Gastroesophageal sphincter (tissue), 4 donors: ENCODE results near the gene COL26A1. TPM values are rescaled to one million over a fixed set of nuclear protein-coding genes. Genes with fewer than 3 reads are reported as not detected.

ENCODE experiments used
- ATAC-seq: fragments of 150-250 bp; one replicate; pipeline ENCODE4 v1.9.1; 2016; ENCODE audit warnings: mild to moderate bottlenecking, moderate library complexity
- H3K27ac ChIP-seq, 4 donors: fragments of 200-600 bp; sonication (generic) in 3 of 4; 1 replicate in 3 of 4; 2 replicates in 1 of 4; pipeline ENCODE4 v1.5.1; 2016 to 2019
- H3K27me3 ChIP-seq: fragments of 200-600 bp; sonication (generic); one replicate; pipeline ENCODE4 v1.5.1; 2019
- H3K36me3 ChIP-seq, 2 donors: fragments of 200-600 bp; sonication (generic); one replicate each; pipeline ENCODE4 v1.5.1; 2019; ENCODE audit warnings: control low read depth in 1 of 2
- H3K4me1 ChIP-seq, 3 donors: fragments of 200-600 bp; sonication (generic); 1 replicate in 2 of 3; 2 replicates in 1 of 3; pipeline ENCODE4 v1.5.1; 2016 to 2019; ENCODE audit warnings: control low read depth in 2 of 3
- H3K4me3 ChIP-seq, 2 donors: fragments of 200-600 bp; sonication (generic); one replicate each; pipeline ENCODE4 v1.5.1; 2019; ENCODE audit warnings: mild to moderate bottlenecking in 1 of 2, moderate library complexity in 1 of 2
- H3K9me3 ChIP-seq, 3 donors: fragments of 200-600 bp; sonication (generic); one replicate each; pipeline ENCODE4 v1.5.1; 2017 to 2019; ENCODE audit warnings: control low read depth in 2 of 3
- EP300 ChIP-seq: sonication (generic); formaldehyde crosslinking; IDR thresholded peaks from one replicate; pipeline ENCODE4 v1.6.1; 2017; ENCODE audit warnings: antibody characterized with exemption, mild to moderate bottlenecking
- POLR2A ChIP-seq, 2 donors: fragments of 450-650 bp; IDR thresholded peaks; one replicate each; pipeline ENCODE4 v1.6.1; 2017; ENCODE audit warnings: antibody characterized with exemption in 2 of 2, mild to moderate bottlenecking in 2 of 2, moderate library complexity in 1 of 2
- POLR2AphosphoS5 ChIP-seq: sonication (generic); formaldehyde crosslinking; IDR thresholded peaks from one replicate; pipeline ENCODE4 v1.6.1; 2017; ENCODE audit warnings: antibody characterized with exemption
- WGBS, 2 donors: methylation state at CpG; one replicate each; pipeline ENCODE4 v1.1.5; 2018; ENCODE audit warnings: low coverage in 1 of 2; 5-methylcytosine and 5-hydroxymethylcytosine counted together
- total RNA-seq, 4 donors: library from RNA; depleted of rRNA; stranded (reverse); fragments of >200 nt; gene quantifications; one replicate each; pipeline ENCODE4 v1.1.0, GENCODE V29; 2016
- TF ChIP-seq, protein P1 (sequence below), 4 experiments: fragments of 200-600 bp in 2 of 4; fragments of 450-650 bp in 2 of 4; sonication (generic) in 1 of 4; IDR thresholded peaks; one replicate each; pipeline ENCODE4 v1.5.1; 2017 to 2019; ENCODE audit warnings: antibody characterized with exemption in 4 of 4, mild to moderate bottlenecking in 2 of 4, moderate library complexity in 2 of 4

The COL26A1 gene
- total RNA-seq, 4 donors from 2014 or later: not detected

- H3K9me3 ChIP-seq: peaks cover 0 to 17% (median 0%) of the 10 kb centered on the region in 3 donors
- WGBS, 2 donors: 41 to 67% methylated on average over 7 to 8 of the region's 13 CpGs
- no peak for ATAC-seq
- no peak overlapping the region for H3K4me3 ChIP-seq
- H3K36me3 ChIP-seq: no peaks in the 10 kb centered on the region
- peaks cover 0 to 6% (median 0%) of the 10 kb centered on the region in 3 donors for H3K4me1 ChIP-seq
- TF ChIP-seq EP300 (no peak), POLR2AphosphoS5 (no peak), POLR2A (IDR thresholded peaks at IDR 0.05) (no peak)
- TF ChIP-seq, protein P1, sequence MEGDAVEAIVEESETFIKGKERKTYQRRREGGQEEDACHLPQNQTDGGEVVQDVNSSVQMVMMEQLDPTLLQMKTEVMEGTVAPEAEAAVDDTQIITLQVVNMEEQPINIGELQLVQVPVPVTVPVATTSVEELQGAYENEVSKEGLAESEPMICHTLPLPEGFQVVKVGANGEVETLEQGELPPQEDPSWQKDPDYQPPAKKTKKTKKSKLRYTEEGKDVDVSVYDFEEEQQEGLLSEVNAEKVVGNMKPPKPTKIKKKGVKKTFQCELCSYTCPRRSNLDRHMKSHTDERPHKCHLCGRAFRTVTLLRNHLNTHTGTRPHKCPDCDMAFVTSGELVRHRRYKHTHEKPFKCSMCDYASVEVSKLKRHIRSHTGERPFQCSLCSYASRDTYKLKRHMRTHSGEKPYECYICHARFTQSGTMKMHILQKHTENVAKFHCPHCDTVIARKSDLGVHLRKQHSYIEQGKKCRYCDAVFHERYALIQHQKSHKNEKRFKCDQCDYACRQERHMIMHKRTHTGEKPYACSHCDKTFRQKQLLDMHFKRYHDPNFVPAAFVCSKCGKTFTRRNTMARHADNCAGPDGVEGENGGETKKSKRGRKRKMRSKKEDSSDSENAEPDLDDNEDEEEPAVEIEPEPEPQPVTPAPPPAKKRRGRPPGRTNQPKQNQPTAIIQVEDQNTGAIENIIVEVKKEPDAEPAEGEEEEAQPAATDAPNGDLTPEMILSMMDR (IDR thresholded peaks at IDR 0.05): no peak
- H3K27ac ChIP-seq: no peak overlapping the region
- H3K27me3 ChIP-seq: peaks cover 16% of the 10 kb centered on the region
Observed at GRCh38 chr7:101378751-101379174, 16.1 kb downstream of the COL26A1 start.

GRCh38 chr7:101379302-101379701 is 16.6 kb downstream of the COL26A1 start:
- no peak overlapping the region for H3K4me3 ChIP-seq
- H3K36me3 ChIP-seq: no peaks in the 10 kb centered on the region
- peaks cover 0 to under 1% (median 0%) of the 10 kb centered on the region in 3 donors for H3K4me1 ChIP-seq
- peaks cover 18% of the 10 kb centered on the region for H3K27me3 ChIP-seq
- peaks cover 0 to 17% (median 0%) of the 10 kb centered on the region in 3 donors for H3K9me3 ChIP-seq
- 100% methylated on average over 1 of the region's 4 CpGs; no CpG with 5 or more reads in 1 of the 2 donors for WGBS, 2 donors
- TF ChIP-seq POLR2A (IDR thresholded peaks at IDR 0.05) (no peak), EP300 (no peak), POLR2AphosphoS5 (no peak)
- TF ChIP-seq, protein P1 (IDR thresholded peaks at IDR 0.05): no peak
- no peak overlapping the region for H3K27ac ChIP-seq
- no peak for ATAC-seq

- H3K27me3 ChIP-seq: peaks cover 27% of the 10 kb centered on the region
- no peak overlapping the region for H3K4me3 ChIP-seq
- no peak overlapping the region for H3K27ac ChIP-seq
- TF ChIP-seq EP300: no peak
- TF ChIP-seq POLR2A (IDR thresholded peaks at IDR 0.05): no peak
- no peak for TF ChIP-seq POLR2AphosphoS5
- TF ChIP-seq, protein P1 (IDR thresholded peaks at IDR 0.05): no peak
- no peak for ATAC-seq
- no peaks in the 10 kb centered on the region for H3K36me3 ChIP-seq
- H3K9me3 ChIP-seq: peaks cover 0 to 17% (median 0%) of the 10 kb centered on the region in 3 donors
- WGBS, 2 donors: 59 to 62% methylated on average over 3 to 5 of the region's 5 CpGs
- H3K4me1 ChIP-seq: no peaks in the 10 kb centered on the region
Observed at GRCh38 chr7:101381549-101382111, 19.0 kb downstream of the COL26A1 start.

DNA sequence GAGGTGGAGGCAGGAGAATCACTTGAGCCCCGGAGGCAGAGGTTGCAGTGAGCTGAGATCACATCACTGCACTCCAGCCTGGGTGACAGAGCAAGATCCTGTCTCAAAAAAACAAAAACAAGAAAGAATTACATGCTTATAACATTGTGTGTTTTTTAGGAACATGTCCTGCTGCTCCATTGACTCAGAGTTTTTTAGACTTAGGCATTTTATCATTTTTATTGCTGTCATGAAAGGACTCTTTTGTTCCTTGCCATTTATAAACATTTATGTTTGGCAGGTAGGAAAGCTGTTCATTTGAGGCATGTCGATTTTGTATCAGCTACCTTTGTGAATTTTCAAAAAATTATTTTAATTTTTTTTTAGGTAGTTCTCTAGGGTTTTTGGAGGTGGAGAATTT is 20.3 kb downstream of the COL26A1 start:
- 60 to 75% methylated on average over 1 to 2 of the region's 2 CpGs for WGBS, 2 donors
- Histone ChIP-seq H3K36me3 (no peaks in the 10 kb centered on the region), H3K4me1 (no peaks in the 10 kb centered on the region), H3K27me3 (peaks cover 32% of the 10 kb centered on the region), H3K27ac (no peak overlapping the region), H3K4me3 (no peak overlapping the region), H3K9me3 (peaks cover 0 to 17% (median 0%) of the 10 kb centered on the region in 3 donors)
- ATAC-seq: no peak
- TF ChIP-seq POLR2AphosphoS5 (no peak), EP300 (no peak), POLR2A (IDR thresholded peaks at IDR 0.05) (no peak)
- TF ChIP-seq, protein P1 (IDR thresholded peaks at IDR 0.05): no peak

DNA sequence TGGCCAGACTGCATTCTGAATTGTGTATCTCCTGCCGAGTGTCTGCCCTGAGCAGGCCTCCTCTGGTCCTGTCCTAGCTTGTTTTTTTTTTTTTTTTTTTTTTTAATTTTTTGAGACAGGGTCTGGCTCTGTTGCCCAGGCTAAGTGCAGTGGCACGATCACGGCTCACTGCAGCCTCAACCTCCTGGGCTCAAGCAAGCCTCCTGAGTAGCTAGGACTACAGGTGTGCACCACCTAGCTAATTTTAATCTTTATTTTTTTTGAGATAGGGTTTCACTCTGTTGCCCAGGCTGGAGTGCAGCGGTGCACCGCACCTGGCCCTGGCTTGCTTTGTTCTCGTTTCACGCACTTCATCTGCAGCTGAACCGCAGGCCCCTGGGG is 23.5 kb downstream of the COL26A1 start:
- no peak for TF ChIP-seq POLR2AphosphoS5
- TF ChIP-seq EP300: no peak
- TF ChIP-seq, protein P1 (IDR thresholded peaks at IDR 0.05): no peak
- no peak for TF ChIP-seq POLR2A (IDR thresholded peaks at IDR 0.05)
- 71 to 89% methylated on average over 2 to 3 of the region's 8 CpGs for WGBS, 2 donors
- Histone ChIP-seq H3K27ac (no peak overlapping the region), H3K4me1 (no peaks in the 10 kb centered on the region), H3K27me3 (peaks cover 49% of the 10 kb centered on the region), H3K36me3 (no peaks in the 10 kb centered on the region), H3K9me3 (peaks cover 0 to 12% (median 0%) of the 10 kb centered on the region in 3 donors), H3K4me3 (no peak overlapping the region)
- ATAC-seq: no peak
